Embryonic facial prominence (tissue), 1 donor: Measurements from ENCODE around the gene WHRN.
A peak's percentile ranks its signal among the peaks of the same experiment; 100 is the strongest.

ENCODE experiments used
- DNase-seq: peaks from one replicate; pipeline ENCODE4 v3.0.0-alpha.2; 2016; ENCODE audit errors: extremely low spot score

The WHRN gene

GRCh38 chr9:114505187-114506081 lies at the start of gene WHRN:
Gene WHRN (minus strand): TSS chr9:114505473. CDS start chr9:114504801, 672 bp downstream.
- peak; percentile 94 for DNase-seq

- no peak for DNase-seq
Observed at GRCh38 chr9:114553202-114553601, 47.9 kb upstream of the WHRN start.

GRCh38 chr9:114552706-114553105 lies 47.4 kb upstream of the WHRN start:
- no peak for DNase-seq

GRCh38 chr9:114551750-114552685 lies 46.7 kb upstream of the WHRN start:
- DNase-seq: no peak

GRCh38 chr9:114549697-114550330 lies 44.5 kb upstream of the WHRN start:
- DNase-seq: no peak

- DNase-seq: no peak
Observed at GRCh38 chr9:114546851-114547250, 41.6 kb upstream of the WHRN start.

GRCh38 chr9:114545055-114545454 lies 39.8 kb upstream of the WHRN start:
- DNase-seq: no peak

GRCh38 chr9:114539701-114540380 lies 34.6 kb upstream of the WHRN start:
- DNase-seq: no peak

- no peak for DNase-seq
Observed at GRCh38 chr9:114538241-114538640, 33.0 kb upstream of the WHRN start.

GRCh38 chr9:114532561-114533237 lies 27.4 kb upstream of the WHRN start:
- no peak for DNase-seq

GRCh38 chr9:114529285-114529684 lies 24.0 kb upstream of the WHRN start:
- DNase-seq: no peak

GRCh38 chr9:114526807-114527206 lies 21.5 kb upstream of the WHRN start:
- DNase-seq: no peak

GRCh38 chr9:114525513-114525912 lies 20.2 kb upstream of the WHRN start:
- DNase-seq: no peak

- DNase-seq: peak; percentile 74
Observed at GRCh38 chr9:114524247-114524681, 19.0 kb upstream of the WHRN start.

- no peak for DNase-seq
Observed at GRCh38 chr9:114522847-114523246, 17.6 kb upstream of the WHRN start.

GRCh38 chr9:114522286-114522685 lies 17.0 kb upstream of the WHRN start:
- DNase-seq: no peak

- no peak for DNase-seq
Observed at GRCh38 chr9:114521846-114522245, 16.6 kb upstream of the WHRN start.

- DNase-seq: no peak
Observed at GRCh38 chr9:114518599-114519022, 13.3 kb upstream of the WHRN start.

GRCh38 chr9:114518120-114518519 lies 12.8 kb upstream of the WHRN start:
- no peak for DNase-seq

- no peak for DNase-seq
Observed at GRCh38 chr9:114516913-114517312, 11.6 kb upstream of the WHRN start.

- no peak for DNase-seq
Observed at GRCh38 chr9:114515528-114515927, 10.3 kb upstream of the WHRN start.
